Hematopoietic multipotent progenitor cell treated with erythropoietin and hydrocortisone succinate and interleukin-3 and kit ligand, for 4 days (in vitro differentiated cells): Measurements from ENCODE around the gene DEXI.

Source experiments
- DNase-seq: peaks from one replicate; pipeline ENCODE4 v3.0.0-alpha.2; 2015

The DEXI gene

GRCh38 chr16:10942352-10943063, at the start of gene DEXI:
Gene DEXI (minus strand): TSS chr16:10942468. CDS start chr16:10942005, 463 bp downstream.
- DNase-seq: peak; percentile 97

GRCh38 chr16:10990378-10990777, 48.1 kb upstream of the DEXI start:
- DNase-seq: no peak

- no peak for DNase-seq
These were observed 47.3 kb upstream of the DEXI start for GRCh38 chr16:10989559-10989958.

GRCh38 chr16:10988879-10989278, 46.6 kb upstream of the DEXI start:
- no peak for DNase-seq

- DNase-seq: no peak
These were observed 46.0 kb upstream of the DEXI start for GRCh38 chr16:10988164-10988803.

- DNase-seq: peak; percentile 44
These were observed 45.3 kb upstream of the DEXI start for GRCh38 chr16:10987361-10988163.

GRCh38 chr16:10984509-10984908, 42.2 kb upstream of the DEXI start:
- DNase-seq: no peak

- DNase-seq: no peak
These were observed 40.9 kb upstream of the DEXI start for GRCh38 chr16:10983159-10983558.

- no peak for DNase-seq
These were observed 40.3 kb upstream of the DEXI start for GRCh38 chr16:10982465-10983150.

GRCh38 chr16:10981697-10982216, 39.5 kb upstream of the DEXI start:
- DNase-seq: peak; percentile 72

- no peak for DNase-seq
These were observed 38.5 kb upstream of the DEXI start for GRCh38 chr16:10980813-10981212.

- no peak for DNase-seq
These were observed 37.7 kb upstream of the DEXI start for GRCh38 chr16:10979717-10980601.

- no peak for DNase-seq
These were observed 36.7 kb upstream of the DEXI start for GRCh38 chr16:10978871-10979446.

GRCh38 chr16:10978124-10978523, 35.9 kb upstream of the DEXI start:
- no peak for DNase-seq

- no peak for DNase-seq
These were observed 34.4 kb upstream of the DEXI start for GRCh38 chr16:10976634-10977033.

- peak; percentile 70 for DNase-seq
These were observed 30.7 kb upstream of the DEXI start for GRCh38 chr16:10972819-10973464.

GRCh38 chr16:10972108-10972818, 30.0 kb upstream of the DEXI start:
- peak; percentile 89 for DNase-seq

GRCh38 chr16:10971560-10971961, 29.3 kb upstream of the DEXI start:
- peak; percentile 85 for DNase-seq

GRCh38 chr16:10970065-10970464, 27.8 kb upstream of the DEXI start:
- no peak for DNase-seq

GRCh38 chr16:10969615-10970014, 27.3 kb upstream of the DEXI start:
- no peak for DNase-seq
